Stimulated activated CD4-positive, alpha-beta T cell treated with anti-CD3 and anti-CD28 coated beads, Interleukin-1b, Interleukin-23, amount 100 ng/mL, for 24 hours (primary cell): ENCODE measurements around the gene LAPTM4A.
"Not testable (repeated sequence)": the region's sequence is repeated elsewhere in the genome, so short reads cannot be mapped to it uniquely, and the experiment has no call there.

Experiments
- DNase-seq, 4 experiments: peaks; one replicate each; pipeline ENCODE4 v3.0.0-alpha.2; 2020; ENCODE audit warnings: low read depth in 4 of 4, low spot score in 1 of 4

LAPTM4A gene

DNA sequence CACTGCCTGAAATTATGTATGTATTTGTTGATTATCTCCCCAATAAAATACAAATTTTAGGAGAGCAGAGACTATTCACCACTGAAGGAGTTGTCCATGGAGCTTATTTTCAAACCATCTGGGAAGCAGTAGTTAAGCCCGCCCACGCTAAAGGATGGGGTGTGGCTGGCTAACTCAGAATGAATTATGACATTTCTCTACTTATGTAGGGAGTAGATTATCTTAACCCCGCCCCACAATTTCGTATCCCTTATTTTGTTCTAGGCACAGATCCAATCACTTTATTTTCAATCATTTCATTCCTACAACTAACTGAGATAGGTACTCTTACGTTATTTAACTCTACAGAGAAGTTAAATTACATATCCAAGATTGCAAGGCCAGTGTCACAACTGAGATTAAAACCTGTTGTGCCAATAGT, 1.4 kb upstream of the LAPTM4A start:
- DNase-seq: no peak

DNA sequence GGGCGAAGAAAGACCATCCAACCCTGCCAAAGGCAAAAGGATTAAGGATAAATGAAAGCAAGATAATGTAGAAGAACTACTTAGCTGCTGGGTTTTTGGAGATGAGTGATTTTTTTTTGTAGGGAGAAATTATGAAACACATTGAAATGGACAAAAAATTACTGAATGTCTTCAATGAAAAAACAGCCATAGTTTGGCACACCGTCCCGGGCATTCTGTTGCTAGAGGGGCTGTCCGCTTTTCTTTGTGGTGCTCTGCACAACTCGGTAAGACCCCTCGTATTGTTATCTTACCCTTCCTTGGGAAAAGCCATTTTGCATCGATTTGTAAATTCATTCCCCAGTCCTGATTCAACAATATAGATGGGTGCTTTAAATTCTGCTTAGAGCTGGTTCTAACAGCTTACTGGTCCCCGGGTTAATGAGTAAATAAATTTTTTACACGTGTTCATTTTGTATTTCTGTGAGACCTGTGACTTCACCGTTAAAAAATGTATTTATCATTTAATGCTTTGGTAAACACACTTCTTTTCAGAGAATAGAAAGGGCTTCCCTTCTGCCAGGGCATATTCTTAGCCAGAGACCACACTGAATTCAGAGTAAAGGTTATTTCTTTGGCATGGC, 912 bp upstream of the LAPTM4A start:
- DNase-seq: no peak

DNA sequence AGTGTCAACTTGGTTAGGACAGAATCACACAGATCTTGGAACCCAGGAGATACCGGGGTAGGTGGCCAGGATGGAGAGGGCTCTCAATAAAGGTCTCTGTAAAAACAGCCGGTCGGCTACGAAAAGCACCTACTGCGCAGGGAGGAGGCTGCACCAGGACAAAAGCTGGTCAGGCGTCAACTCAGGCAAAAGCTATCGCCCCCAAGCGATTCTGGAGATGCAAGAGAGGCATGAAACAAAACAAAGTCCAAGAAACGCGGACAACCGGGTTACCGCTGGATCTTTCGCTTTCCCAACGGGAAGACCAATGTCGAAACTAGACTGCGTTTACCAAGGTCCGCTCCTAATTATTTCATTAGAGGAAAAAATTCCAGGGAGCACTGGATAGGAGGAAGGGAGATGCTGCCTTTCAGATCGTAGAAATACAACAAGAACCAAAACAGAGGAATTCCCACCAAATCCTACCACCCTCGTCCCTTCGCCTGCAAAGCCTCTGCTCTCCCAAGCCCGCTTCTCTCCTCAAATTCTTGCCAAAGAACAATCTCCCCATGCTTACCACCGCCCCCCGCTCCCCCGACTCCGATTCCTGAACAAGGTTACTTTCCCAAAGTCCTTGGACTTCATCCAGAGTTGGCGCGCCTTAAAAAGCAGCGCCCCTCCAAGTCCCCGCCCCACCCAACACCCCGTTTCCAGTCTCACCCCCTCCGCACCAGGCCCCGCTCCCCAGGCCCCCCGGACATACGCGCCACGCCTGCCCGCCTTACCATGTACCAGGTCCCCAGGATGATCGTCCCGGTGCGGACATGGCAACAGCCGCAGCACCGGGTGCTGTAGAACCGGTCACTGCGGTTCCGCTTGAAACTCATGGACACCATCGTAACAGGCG, 539 bp downstream of the LAPTM4A start:
- no peak for DNase-seq

DNA sequence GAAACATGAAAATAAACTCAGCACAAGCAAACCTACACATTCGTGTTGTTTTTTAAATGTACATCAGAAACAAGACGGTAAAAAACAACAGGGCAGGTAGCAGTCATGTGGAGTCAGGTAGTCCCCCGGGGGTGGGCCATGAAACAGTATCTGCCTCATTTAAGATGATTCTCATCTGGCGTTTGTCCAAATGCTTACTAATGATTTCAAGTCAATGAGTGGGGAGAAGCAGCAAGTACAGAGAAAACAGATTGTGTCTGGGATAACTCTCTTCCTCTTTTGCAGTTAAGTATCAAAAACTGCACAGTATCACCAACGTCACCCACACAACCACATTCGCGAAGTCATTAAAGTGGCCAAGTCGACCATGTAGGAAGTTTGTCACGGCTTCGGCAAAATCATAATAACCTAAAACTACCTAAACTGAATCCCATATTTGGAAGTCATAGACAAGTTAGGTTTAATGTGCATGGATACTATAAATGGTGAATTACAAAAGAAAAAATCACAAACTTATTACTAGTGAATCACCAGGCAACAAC, 1.3 kb downstream of the LAPTM4A start:
- peak in 1 of 4 experiments; percentile 19 for DNase-seq

DNA sequence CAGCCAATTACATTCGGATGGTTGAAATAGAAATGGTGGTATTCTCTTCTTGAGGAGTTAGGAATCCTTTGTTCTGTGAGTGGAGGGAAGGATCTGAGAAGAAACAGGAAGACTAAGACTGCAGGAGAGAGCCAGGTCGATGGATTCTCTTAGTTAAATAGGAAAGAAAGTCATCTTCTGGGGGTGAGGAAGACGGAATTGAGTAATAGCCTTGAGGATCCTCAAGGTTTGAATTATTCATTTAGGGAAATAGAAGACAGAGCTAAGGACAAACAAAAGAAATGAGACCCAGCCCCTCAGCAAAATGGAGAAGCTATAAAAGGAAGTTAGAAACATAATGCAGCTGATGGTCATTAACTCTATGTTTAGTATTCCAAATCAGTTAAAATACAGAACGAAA, 1.8 kb downstream of the LAPTM4A start:
- no peak for DNase-seq

DNA sequence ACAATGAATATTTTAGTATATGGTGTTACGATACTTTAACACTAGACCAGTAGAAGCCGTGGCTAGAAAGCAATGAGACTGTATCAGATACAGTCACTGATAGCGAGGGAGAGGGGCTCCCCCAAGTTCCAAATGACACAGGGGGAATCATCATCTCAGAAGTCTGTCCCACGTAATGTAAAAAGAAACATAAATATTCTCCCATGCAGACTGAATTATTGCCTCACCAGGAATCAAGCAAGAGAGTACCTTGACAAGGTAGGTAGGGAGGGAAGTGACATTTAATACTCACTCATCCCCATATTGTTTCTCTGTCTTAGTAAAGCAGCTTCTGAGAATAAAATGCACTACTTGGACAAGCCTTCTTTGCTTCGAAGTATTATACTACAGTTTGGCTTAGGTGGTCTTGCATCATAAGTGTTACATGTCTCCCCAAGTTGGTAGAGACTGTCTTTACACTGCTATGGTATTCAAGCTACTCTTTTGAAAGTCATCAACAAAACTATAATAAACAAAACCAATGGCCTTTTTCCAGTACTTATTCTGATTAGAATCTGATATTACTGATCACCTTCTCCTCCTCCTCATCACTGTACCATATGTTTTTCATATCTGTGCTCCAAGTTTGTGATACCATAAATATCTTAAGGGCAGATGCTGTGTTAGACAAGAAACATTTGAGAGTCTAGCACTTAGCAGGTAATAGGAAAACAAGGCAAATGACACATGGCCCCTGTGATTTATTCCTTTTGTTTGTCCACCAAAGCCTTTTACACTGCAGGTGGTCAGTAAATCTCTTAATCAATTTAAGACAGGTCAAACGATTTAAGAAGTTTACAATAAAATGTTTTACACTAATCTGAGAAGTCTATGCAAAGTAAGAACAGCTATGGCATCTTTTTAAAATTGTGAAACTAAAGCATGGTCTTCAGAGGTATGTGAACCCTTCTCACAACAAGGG, 2.7 kb downstream of the LAPTM4A start:
- no peak for DNase-seq

DNA sequence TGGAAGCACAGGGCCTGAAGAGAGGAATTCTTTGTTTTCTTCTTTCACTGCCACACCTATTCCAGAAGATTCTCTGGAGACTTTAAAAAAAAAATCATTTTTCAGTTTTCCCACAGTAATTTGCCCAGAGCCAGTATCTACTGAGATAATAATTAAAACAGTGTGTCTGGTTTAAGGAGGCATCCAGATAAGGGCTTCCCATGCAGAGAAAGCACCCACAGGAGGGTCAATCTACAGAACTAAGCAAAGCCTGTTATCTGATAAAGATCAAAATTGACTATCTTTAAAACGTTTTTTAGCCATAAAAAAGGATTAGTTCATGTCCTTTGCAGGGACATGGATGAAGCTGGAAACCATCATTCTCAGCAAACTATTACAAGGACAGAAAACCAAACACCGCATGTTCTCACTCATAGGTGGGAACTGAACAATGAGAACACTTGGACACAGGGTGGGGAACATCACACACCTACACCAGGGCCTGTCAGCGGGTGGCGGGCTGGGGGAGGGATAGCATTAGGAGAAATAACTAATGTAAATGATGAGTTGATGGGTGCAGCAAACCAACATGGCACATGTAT, 5.6 kb downstream of the LAPTM4A start:
- not testable (repeated sequence) for DNase-seq

DNA sequence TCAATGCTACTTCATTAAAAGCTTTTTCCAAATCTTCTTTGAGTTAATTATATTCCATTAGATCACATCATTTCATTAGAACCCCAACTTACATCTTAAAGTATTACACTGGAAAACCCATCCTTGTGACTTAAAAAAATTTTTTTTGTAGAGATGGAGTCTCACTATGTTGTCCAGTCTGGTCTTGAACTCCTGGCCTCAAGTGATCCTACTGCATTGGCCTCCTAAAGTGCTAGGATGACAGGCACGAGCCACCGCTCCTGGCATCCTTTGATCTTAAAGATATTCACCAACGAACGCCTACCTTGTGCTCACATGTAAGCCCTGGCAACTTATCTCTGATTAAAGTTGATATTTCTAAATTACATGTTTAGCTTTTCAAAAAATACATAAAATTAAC, 6.7 kb downstream of the LAPTM4A start:
- DNase-seq: no peak

DNA sequence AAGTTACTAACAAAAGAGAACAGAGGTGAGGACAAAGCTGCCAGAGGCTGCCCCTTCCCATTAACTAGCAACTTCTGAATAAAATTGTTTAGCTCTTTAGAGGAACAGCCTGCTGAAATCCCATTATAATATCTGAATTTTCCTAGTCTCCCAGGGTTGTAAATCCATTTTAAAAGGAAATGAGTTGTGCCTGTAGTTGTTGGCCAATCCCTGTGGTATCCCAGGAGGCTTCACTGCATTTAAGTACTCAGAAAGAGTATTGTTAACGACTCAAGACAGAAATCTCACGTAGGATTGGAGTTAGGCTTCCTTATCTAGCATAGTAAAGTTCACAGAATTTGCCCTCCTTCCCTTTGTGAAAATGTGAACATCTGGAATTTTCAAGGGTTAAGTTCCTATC, 8.9 kb downstream of the LAPTM4A start:
- DNase-seq: no peak

DNA sequence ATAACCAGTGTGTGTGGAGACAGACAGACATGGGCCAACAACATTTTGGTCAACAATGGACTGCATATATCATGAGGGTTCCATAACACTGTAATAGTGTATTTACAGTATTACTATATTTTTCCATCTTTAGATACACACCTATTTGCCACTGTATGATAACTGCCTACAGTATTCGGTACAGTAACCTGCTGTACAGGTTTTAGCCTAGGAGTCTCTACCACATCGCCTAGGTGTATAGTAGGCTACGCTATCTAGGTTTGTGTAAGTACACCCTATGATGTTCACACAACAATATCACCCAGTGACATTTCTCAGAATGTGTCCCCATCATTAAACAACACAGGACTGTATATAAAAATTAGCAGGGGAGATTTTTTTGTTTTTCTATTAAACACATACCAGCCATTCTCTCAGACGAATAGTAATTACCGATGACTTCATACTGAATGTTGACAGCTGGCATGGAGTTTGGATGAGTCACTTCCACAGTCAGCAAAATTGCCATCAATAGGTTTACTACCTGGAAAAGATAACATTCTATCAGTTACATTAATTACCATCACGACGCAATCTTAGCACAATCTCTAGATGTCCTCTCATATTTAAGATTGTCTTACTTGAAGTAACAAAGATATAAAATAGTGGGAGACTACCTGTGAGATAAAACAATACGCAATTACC, 10.8 kb downstream of the LAPTM4A start:
- no peak for DNase-seq

DNA sequence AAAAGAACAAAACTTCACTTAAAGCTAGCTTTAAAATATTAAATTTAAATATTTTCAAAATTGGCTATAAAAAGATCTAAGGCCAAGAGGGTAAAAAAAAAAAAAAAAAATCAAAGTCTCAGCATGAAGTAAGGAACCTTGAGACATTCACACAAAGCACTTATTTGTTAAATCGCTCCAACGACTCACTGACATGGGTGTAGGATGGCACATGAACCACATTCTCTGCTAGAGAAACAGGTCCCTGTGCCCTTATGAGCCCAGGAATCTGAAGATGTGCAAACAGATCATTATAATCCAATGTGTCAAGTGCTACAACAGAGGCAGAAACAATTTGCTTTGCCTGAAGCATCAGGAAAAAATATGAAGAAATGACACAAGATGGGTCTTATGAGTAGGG, 13.8 kb downstream of the LAPTM4A start:
- DNase-seq: no peak

DNA sequence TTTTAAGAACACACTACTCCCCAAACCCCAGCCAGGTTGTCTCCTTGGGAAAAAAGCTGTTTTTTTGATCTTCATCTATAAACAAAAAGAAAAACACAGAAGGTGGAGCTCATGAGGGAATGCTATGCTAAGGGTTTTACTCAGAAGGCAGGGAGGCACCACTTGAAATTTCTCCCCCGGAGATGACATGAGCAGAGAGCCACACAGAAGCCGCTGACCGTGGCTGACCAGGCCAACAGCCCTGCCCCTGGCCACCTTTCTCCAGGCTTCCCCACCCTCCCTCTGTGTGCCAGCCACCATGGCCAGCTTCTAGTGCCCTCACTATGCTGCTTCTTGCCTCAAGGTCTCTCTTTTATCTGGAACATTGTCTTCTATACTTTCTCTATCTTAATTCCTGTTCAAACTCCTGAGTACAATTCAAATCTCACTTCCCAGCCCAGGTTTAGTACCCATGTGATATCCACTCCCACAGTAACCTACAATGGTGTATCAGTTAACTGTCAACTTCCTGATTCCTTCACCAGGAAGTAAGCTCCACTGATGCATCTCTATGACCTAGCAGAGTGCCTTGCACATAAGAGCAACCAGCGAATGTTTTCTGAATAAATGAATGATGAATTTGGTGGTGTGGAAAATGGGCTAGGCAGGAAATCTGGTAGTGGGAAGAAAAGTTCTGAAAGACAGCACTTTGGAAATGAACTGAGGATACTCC, 15.3 kb downstream of the LAPTM4A start:
- DNase-seq: no peak

DNA sequence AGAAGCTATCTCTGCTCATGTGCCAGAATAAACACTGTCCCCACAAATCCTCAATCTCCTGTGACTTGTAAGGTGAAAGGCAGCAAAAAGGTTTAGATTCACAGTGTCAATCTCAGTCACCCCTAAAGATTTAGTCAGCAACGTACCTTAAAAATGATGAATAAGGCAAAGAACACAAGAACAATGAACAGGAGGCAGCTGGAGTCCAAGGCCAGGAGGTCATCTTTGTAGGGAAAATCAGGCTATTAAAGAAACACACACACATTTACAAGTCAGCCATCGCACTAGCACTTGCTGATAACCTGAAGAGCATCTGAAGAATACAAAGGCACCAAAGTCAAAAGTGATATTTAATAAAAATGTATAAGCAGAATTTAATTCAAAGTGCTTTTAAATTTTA, 16.6 kb downstream of the LAPTM4A start:
- DNase-seq: no peak

DNA sequence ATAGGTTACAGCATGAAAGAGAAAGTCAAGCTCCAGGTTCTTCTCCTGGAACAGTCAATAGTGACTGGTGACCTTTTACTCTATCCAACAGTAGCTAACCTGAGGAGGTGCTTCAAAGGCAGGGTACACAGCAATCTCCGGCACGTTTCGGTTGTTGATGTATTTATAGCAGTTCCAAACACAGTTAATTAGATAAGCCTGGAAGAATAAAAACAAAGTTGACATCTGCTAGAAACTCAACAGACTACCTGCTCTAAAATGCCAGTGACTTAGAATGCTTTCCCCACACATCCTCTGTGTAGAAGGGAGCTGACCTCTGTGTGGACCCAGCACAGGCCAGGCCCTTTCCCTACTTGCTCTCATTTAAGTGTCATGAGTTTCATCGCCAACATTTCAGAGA, 17.2 kb downstream of the LAPTM4A start:
- no peak for DNase-seq

DNA sequence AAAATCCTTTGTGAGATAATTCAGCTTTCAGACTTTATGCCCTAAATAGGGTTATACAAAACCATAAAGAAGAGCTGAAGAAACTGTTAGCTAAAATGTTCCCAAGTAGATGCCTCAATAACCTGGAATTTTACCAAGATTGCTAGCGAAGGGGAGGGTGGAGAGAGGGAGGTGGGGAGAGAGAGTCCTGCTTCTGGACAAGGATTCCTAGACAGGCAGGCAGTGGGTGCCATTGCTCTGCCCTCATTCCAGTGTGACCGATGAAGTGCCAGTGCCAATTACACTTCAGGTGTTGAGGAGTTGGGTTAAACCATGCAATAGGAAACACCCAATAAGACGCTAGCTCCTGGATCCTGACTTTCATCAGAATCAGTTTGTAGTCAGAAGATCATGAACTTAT, 18.1 kb downstream of the LAPTM4A start:
- no peak for DNase-seq

DNA sequence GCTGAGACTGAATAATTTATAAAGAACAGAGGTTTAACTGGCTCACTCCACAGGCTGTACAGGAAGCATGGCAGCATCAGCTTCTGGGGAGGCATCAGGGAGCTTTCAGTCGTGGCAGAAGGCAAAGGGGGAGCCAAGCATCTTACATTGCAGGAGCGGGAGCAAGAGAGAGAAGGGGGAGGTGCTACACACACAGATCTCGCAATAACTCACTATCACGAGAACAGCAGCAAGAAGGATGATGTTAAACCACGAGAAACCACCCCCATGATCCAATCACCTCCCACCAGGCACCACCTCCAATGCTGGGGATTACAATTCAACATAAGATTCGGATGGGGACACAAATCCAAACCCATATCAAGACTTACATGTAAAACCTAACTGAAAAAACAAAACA, 21.2 kb downstream of the LAPTM4A start:
- DNase-seq: no peak

DNA sequence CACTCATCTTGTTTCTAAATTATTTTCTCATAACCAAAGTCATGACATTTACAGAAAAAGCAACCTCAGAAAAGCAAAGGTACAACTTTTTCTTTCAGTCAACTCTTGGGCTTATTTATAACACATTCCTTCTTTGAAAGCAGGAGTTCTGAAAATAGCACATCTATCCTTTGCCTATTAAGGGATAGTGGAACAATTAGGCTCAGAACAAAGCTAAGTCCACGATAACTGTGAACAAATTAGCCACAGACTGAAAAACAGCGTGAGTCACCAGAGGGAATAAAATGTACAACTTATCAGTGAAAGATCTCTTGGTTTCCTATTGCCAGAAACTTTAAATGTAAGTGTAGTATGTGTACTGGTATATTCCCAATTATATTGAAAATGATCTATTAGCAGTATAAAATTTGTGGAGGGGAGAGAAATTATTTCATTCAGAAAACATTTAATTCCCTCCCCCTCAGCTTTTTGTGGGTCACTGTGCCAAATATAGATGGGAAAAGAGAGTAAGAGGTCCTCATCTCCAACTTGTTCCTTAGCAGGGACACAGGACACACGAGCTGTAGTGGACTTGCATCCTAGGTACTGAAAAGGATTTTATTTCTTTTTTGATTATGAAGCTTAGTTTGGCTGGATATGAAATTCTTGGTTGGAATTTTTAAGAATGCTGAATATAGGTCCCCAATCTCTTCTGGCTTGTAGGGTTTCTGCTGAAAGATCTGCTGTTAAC, 23.6 kb downstream of the LAPTM4A start:
- DNase-seq: no peak

DNA sequence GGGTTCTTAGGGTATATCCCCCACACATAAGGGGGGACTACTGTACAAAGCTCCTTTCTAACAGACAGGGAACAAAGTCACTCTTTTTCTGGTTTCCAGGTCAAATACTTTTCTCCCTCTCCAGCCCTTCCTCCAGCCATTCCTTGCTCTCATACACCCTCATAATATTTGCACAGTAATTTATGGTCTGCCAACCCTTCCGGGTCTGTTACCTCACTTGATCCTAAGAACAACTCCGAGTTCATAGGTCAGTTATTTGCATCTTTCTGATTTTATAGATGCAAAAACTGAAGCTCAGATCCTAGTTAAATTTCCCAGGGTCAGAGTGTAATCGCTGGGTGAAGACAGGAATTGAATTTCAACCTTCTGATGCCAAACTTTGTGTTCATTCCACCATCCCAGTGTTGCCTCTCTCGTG, 24.2 kb downstream of the LAPTM4A start:
- no peak for DNase-seq
